Hepatocyte (in vitro differentiated cells): Measurements from ENCODE around the gene NKD1.

Experiments
- CTCF ChIP-seq: fragments of 200-600 bp; sonication (generic); IDR thresholded peaks from 2 replicates; pipeline ENCODE4 v1.5.1; 2016; ENCODE audit warnings: antibody characterized with exemption, mild to moderate bottlenecking; ENCODE audit not compliant: poor library complexity
- EZH2 ChIP-seq: fragments of 200-600 bp; sonication (generic); IDR thresholded peaks from 2 replicates; pipeline ENCODE4 v1.6.1; 2016; ENCODE audit warnings: antibody characterized with exemption, mild to moderate bottlenecking, borderline replicate concordance

GRCh38 chr16:50593410-50594150 is 45.4 kb downstream of the NKD1 start:
- peak; percentile 21 for TF ChIP-seq CTCF
- TF ChIP-seq EZH2 = no peak
